Measurements from ENCODE around the gene XXYLT1. TPM values are rescaled to one million over a fixed set of nuclear protein-coding genes. Genes with fewer than 3 reads are reported as not detected.

XXYLT1 gene
- total RNA-seq, 1 experiment from 2014 or later = 10.9 TPM

DNA sequence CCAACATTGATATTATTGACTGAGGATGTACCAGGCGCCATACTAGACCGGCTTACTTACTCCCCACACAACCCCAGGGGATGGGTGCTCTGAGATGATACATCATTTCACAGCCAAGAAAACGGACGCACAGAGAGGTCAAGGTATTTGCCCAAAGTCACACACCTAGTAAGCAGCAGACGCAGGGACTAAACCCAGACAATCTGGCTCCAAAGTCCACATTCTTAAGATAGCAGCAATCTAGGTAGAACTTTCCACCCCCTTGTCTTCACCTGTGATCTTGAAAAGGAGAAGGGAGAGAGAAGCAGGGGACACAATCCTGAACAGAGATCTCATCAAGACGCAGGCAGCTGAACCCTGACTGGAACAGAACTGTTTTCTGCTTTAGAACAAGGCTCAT is 200.6 kb downstream of the XXYLT1 start:
- RAD21 ChIA-PET (ENCODE audit: low non-redundant PET in 1 of 2, low total read pairs in 2 of 2, uncharacterized antibody in 2 of 2, unreplicated experiment in 2 of 2) = no interaction called here
- no peaks in the 10 kb centered on the region; a peak in 1 of 4 replicates for H3K36me3 ChIP-seq (ENCODE audit: control insufficient read depth in 1 of 2, insufficient read depth in 2 of 2, low read length in 2 of 2)
- no peaks in the 10 kb centered on the region for H3K79me2 ChIP-seq (ENCODE audit: insufficient read depth, low read length)
- H3K9me2 ChIP-seq (ENCODE audit: insufficient read depth) = no peaks in the 10 kb centered on the region
- no peak for DNase-seq (ENCODE audit: low read depth, low spot score)
- H2AFZ ChIP-seq (ENCODE audit: low read depth, low read length, poor library complexity, severe bottlenecking) = no peak overlapping the region
- BruUV-seq (replicated peaks) = no TSS peak
- H3K4me1 ChIP-seq (ENCODE audit: control insufficient read depth in 1 of 2, insufficient read depth in 2 of 2, low read length in 2 of 2) = no peaks in the 10 kb centered on the region
- no peak overlapping the region for H3K9ac ChIP-seq (ENCODE audit: low read length)
- CTCF ChIA-PET = no interaction called here
- H3K27ac ChIP-seq (ENCODE audit: low read depth, low read length) = no peak overlapping the region
- intact Hi-C loops (cut with micrococcal nuclease) = no loop called here
- POLR2A ChIA-PET = no interaction called here
- ATAC-seq = no peak
- H4K20me1 ChIP-seq (ENCODE audit: insufficient read depth) = no peaks in the 10 kb centered on the region
- H3K27me3 ChIP-seq (ENCODE audit: insufficient read depth, low read length) = no peaks in the 10 kb centered on the region
- no peak overlapping the region for H3K4me3 ChIP-seq (replicated peaks in 1 of 2; ENCODE audit: low read depth in 1 of 2, low read length in 2 of 2)
- H3K9me3 ChIP-seq (ENCODE audit: control insufficient read depth in 1 of 2, insufficient read depth in 1 of 2, low read depth in 1 of 2, low read length in 2 of 2) = no peaks in the 10 kb centered on the region
- no peak for TF ChIP-seq ELF1 (IDR thresholded peaks at IDR 0.05; ENCODE audit: borderline replicate concordance, low read depth)
- TF ChIP-seq, protein P1, sequence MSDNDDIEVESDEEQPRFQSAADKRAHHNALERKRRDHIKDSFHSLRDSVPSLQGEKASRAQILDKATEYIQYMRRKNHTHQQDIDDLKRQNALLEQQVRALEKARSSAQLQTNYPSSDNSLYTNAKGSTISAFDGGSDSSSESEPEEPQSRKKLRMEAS (IDR thresholded peaks at IDR 0.05) = no peak
- no peak for TF ChIP-seq POLR2A (IDR thresholded peaks at IDR 0.05; ENCODE audit: borderline replicate concordance, extremely low read depth, insufficient read depth, insufficient read length)
- no peak for TF ChIP-seq YY1 (IDR thresholded peaks at IDR 0.05; ENCODE audit: extremely low read depth, insufficient replicate concordance, low read depth, low read length)
- no peak overlapping the region for H3K4me2 ChIP-seq (ENCODE audit: low read length)

DNA sequence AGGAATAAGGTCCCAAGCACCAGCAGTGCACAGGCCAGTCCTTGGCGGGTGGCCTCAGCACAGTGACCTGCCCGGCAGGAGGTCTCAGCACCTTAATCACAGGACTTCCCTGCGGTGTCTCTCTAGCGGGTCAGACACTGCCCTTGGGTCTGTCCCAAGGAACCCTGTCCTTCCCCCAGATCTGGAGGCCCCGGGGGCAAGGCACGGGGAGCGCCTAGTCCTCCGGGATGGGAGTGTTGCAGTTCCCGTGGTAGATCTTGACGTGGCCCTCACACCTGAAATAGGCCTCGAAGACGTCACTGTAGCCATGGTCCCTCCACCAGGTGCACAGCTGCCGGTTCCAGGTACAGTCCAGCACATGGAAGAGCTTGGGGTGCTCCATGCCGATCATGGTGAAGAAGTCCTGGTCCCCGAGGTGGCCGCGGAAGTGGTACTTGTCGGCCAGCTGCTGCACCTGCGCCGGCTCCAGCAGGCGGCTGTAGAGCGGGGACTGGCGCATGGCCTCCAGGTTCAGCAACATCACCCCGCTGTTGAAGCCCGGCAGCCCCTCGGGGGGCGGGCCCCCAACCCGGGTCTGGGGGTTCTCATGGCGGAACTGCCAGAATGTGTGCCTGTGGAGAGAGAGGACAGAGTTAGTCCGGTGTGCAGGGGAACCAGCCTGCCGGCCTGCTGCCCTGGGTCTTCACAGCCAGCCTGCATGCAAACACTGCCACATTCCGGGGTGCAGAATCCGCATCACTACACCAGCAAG is 201.3 kb downstream of the XXYLT1 start:
- no peaks in the 10 kb centered on the region for H3K9me2 ChIP-seq (ENCODE audit: insufficient read depth)
- no TSS peak for BruUV-seq (replicated peaks)
- ChIA-PET CTCF (no interaction called here), POLR2A (no interaction called here), RAD21 (ENCODE audit: low non-redundant PET in 1 of 2, low total read pairs in 2 of 2, uncharacterized antibody in 2 of 2, unreplicated experiment in 2 of 2) (no interaction called here)
- no peak overlapping the region for H3K4me2 ChIP-seq (ENCODE audit: low read length)
- H3K9ac ChIP-seq (ENCODE audit: low read length) = no peak overlapping the region
- ATAC-seq = no peak
- TF ChIP-seq, protein P2, sequence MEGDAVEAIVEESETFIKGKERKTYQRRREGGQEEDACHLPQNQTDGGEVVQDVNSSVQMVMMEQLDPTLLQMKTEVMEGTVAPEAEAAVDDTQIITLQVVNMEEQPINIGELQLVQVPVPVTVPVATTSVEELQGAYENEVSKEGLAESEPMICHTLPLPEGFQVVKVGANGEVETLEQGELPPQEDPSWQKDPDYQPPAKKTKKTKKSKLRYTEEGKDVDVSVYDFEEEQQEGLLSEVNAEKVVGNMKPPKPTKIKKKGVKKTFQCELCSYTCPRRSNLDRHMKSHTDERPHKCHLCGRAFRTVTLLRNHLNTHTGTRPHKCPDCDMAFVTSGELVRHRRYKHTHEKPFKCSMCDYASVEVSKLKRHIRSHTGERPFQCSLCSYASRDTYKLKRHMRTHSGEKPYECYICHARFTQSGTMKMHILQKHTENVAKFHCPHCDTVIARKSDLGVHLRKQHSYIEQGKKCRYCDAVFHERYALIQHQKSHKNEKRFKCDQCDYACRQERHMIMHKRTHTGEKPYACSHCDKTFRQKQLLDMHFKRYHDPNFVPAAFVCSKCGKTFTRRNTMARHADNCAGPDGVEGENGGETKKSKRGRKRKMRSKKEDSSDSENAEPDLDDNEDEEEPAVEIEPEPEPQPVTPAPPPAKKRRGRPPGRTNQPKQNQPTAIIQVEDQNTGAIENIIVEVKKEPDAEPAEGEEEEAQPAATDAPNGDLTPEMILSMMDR (IDR thresholded peaks at IDR 0.05 in 2 of 3, conservative IDR thresholded peaks at IDR 0.05 in 1 of 3; ENCODE audit: borderline replicate concordance in 1 of 3, insufficient read depth in 1 of 3, low read depth in 2 of 3, low read length in 2 of 3) = no peak
- no peak for TF ChIP-seq ELF1 (IDR thresholded peaks at IDR 0.05; ENCODE audit: borderline replicate concordance, low read depth)
- no peak overlapping the region for H3K27ac ChIP-seq (ENCODE audit: low read depth, low read length)
- no peaks in the 10 kb centered on the region for H3K27me3 ChIP-seq (ENCODE audit: insufficient read depth, low read length)
- H3K79me2 ChIP-seq (ENCODE audit: insufficient read depth, low read length) = no peaks in the 10 kb centered on the region
- H3K4me3 ChIP-seq (replicated peaks in 1 of 2; ENCODE audit: low read depth in 1 of 2, low read length in 2 of 2) = no peak overlapping the region
- intact Hi-C loops (cut with micrococcal nuclease) = no loop called here
- no peaks in the 10 kb centered on the region for H3K4me1 ChIP-seq (ENCODE audit: control insufficient read depth in 1 of 2, insufficient read depth in 2 of 2, low read length in 2 of 2)
- no peaks in the 10 kb centered on the region for H4K20me1 ChIP-seq (ENCODE audit: insufficient read depth)
- no peak for DNase-seq (ENCODE audit: low read depth, low spot score)
- no peak overlapping the region for H2AFZ ChIP-seq (ENCODE audit: low read depth, low read length, poor library complexity, severe bottlenecking)
- no peaks in the 10 kb centered on the region; a peak in 1 of 4 replicates for H3K36me3 ChIP-seq (ENCODE audit: control insufficient read depth in 1 of 2, insufficient read depth in 2 of 2, low read length in 2 of 2)
- no peaks in the 10 kb centered on the region for H3K9me3 ChIP-seq (ENCODE audit: control insufficient read depth in 1 of 2, insufficient read depth in 1 of 2, low read depth in 1 of 2, low read length in 2 of 2)

Data from HCT116 (cell line).